ENCODE measurements around the gene IGFALS.

The IGFALS gene

GRCh38 chr16:1793578-1794220, at the start of gene IGFALS:
Gene IGFALS (minus strand): TSS chr16:1793705. CDS start chr16:1793652, 53 bp downstream.
- TF ChIP-seq CTCF (IDR thresholded peaks at IDR 0.05; ENCODE audit: extremely low read depth, missing control alignments) = no peak
- no peak for DNase-seq (ENCODE audit: low spot score)

GRCh38 chr16:1839554-1839953, 46.0 kb upstream of the IGFALS start:
- no peak for DNase-seq (ENCODE audit: low spot score)
- no peak for TF ChIP-seq CTCF (IDR thresholded peaks at IDR 0.05; ENCODE audit: extremely low read depth, missing control alignments)

GRCh38 chr16:1834096-1834495, 40.6 kb upstream of the IGFALS start:
- no peak for DNase-seq (ENCODE audit: low spot score)
- no peak for TF ChIP-seq CTCF (IDR thresholded peaks at IDR 0.05; ENCODE audit: extremely low read depth, missing control alignments)

GRCh38 chr16:1832838-1833454, 39.4 kb upstream of the IGFALS start:
- TF ChIP-seq CTCF (IDR thresholded peaks at IDR 0.05; ENCODE audit: extremely low read depth, missing control alignments) = no peak
- DNase-seq (ENCODE audit: low spot score) = no peak

GRCh38 chr16:1831186-1832075, 37.9 kb upstream of the IGFALS start:
- no peak for DNase-seq (ENCODE audit: low spot score)
- no peak for TF ChIP-seq CTCF (IDR thresholded peaks at IDR 0.05; ENCODE audit: extremely low read depth, missing control alignments)

GRCh38 chr16:1830213-1830612, 36.7 kb upstream of the IGFALS start:
- TF ChIP-seq CTCF (IDR thresholded peaks at IDR 0.05; ENCODE audit: extremely low read depth, missing control alignments) = no peak
- no peak for DNase-seq (ENCODE audit: low spot score)
